ENCODE measurements around the gene FBRSL1. TPM values are rescaled to one million over a fixed set of nuclear protein-coding genes. Genes with fewer than 3 reads are reported as not detected.

Gene FBRSL1
- total RNA-seq, 1 experiment from 2014 or later = 124 TPM

- peaks cover 6 to 20% of the 10 kb centered on the region in 2 experiments; a peak in 3 of 4 replicates for H3K4me1 ChIP-seq (ENCODE audit: control insufficient read depth in 1 of 2, insufficient read depth in 2 of 2, low read length in 2 of 2)
- TF ChIP-seq FOSL1 (IDR thresholded peaks at IDR 0.05; ENCODE audit: low read depth) (no peak), CTCF (IDR thresholded peaks at IDR 0.05 in 2 of 3, conservative IDR thresholded peaks at IDR 0.05 in 1 of 3; ENCODE audit: borderline replicate concordance in 1 of 3, insufficient read depth in 1 of 3, low read depth in 2 of 3, low read length in 2 of 3) (no peak), JUND (IDR thresholded peaks at IDR 0.05) (no peak), SP1 (IDR thresholded peaks at IDR 0.05; ENCODE audit: low read depth) (no peak), ZFX (IDR thresholded peaks at IDR 0.05) (no peak), CBX3 (IDR thresholded peaks at IDR 0.05; ENCODE audit: low read depth) (no peak), SRF (IDR thresholded peaks at IDR 0.05; ENCODE audit: low read depth) (no peak)
- H2AFZ ChIP-seq (ENCODE audit: low read depth, low read length, poor library complexity, severe bottlenecking) = no peak overlapping the region
- ChIA-PET CTCF (no interaction called here), RAD21 (ENCODE audit: low non-redundant PET in 1 of 2, low total read pairs in 2 of 2, uncharacterized antibody in 2 of 2, unreplicated experiment in 2 of 2) (no interaction called here), POLR2A (no interaction called here)
- peaks cover 99% of the 10 kb centered on the region for H3K79me2 ChIP-seq (ENCODE audit: insufficient read depth, low read length)
- no peak overlapping the region for H3K27ac ChIP-seq (ENCODE audit: low read depth, low read length)
- no peaks in the 10 kb centered on the region for H4K20me1 ChIP-seq (ENCODE audit: insufficient read depth)
- H3K36me3 ChIP-seq (ENCODE audit: control insufficient read depth in 1 of 2, insufficient read depth in 2 of 2, low read length in 2 of 2) = peaks cover 0 to 5% of the 10 kb centered on the region in 2 experiments; a peak in 1 of 4 replicates
- H3K4me3 ChIP-seq (replicated peaks in 1 of 2; ENCODE audit: low read depth in 1 of 2, low read length in 2 of 2) = no peak overlapping the region
- DNase-seq (ENCODE audit: low read depth, low spot score) (no peak), ATAC-seq (no peak)
- no peaks in the 10 kb centered on the region for H3K9me3 ChIP-seq (ENCODE audit: control insufficient read depth in 1 of 2, insufficient read depth in 1 of 2, low read depth in 1 of 2, low read length in 2 of 2)
- H3K4me2 ChIP-seq (ENCODE audit: low read length) = no peak overlapping the region
- H3K9me2 ChIP-seq (ENCODE audit: insufficient read depth) = no peaks in the 10 kb centered on the region
- no TSS peak for BruUV-seq (replicated peaks)
- intact Hi-C loops (cut with micrococcal nuclease) = no loop called here
- H3K27me3 ChIP-seq (ENCODE audit: insufficient read depth, low read length) = no peaks in the 10 kb centered on the region
- no peak overlapping the region for H3K9ac ChIP-seq (ENCODE audit: low read length)
These were observed 6.8 kb downstream of the FBRSL1 start for GRCh38 chr12:132496710-132497109.

GRCh38 chr12:132497514-132498405, 7.8 kb downstream of the FBRSL1 start:
- DNase-seq (ENCODE audit: low read depth, low spot score) (no peak), ATAC-seq (no peak)
- BruUV-seq (replicated peaks) = no TSS peak
- Histone ChIP-seq H2AFZ (ENCODE audit: low read depth, low read length, poor library complexity, severe bottlenecking) (no peak overlapping the region), H3K4me3 (replicated peaks in 1 of 2; ENCODE audit: low read depth in 1 of 2, low read length in 2 of 2) (no peak overlapping the region), H3K4me1 (ENCODE audit: control insufficient read depth in 1 of 2, insufficient read depth in 2 of 2, low read length in 2 of 2) (peaks cover 10 to 20% of the 10 kb centered on the region in 2 experiments), H3K9me2 (ENCODE audit: insufficient read depth) (no peaks in the 10 kb centered on the region), H3K36me3 (ENCODE audit: control insufficient read depth in 1 of 2, insufficient read depth in 2 of 2, low read length in 2 of 2) (no peaks in the 10 kb centered on the region), H3K9ac (ENCODE audit: low read length) (no peak overlapping the region), H4K20me1 (ENCODE audit: insufficient read depth) (peaks cover 3% of the 10 kb centered on the region; the same call in 1 of the 2 replicates), H3K27me3 (ENCODE audit: insufficient read depth, low read length) (no peaks in the 10 kb centered on the region), H3K27ac (ENCODE audit: low read depth, low read length) (no peak overlapping the region), H3K4me2 (ENCODE audit: low read length) (no peak overlapping the region), H3K79me2 (ENCODE audit: insufficient read depth, low read length) (peaks cover 98% of the 10 kb centered on the region), H3K9me3 (ENCODE audit: control insufficient read depth in 1 of 2, insufficient read depth in 1 of 2, low read depth in 1 of 2, low read length in 2 of 2) (no peaks in the 10 kb centered on the region)
- CTCF ChIA-PET = no interaction called here
- RAD21 ChIA-PET (ENCODE audit: low non-redundant PET in 1 of 2, low total read pairs in 2 of 2, uncharacterized antibody in 2 of 2, unreplicated experiment in 2 of 2) = no interaction called here
- intact Hi-C loops (cut with micrococcal nuclease) = no loop called here
- POLR2A ChIA-PET = no interaction called here
- TF ChIP-seq ZBTB33 (IDR thresholded peaks at IDR 0.05; ENCODE audit: extremely low read depth, insufficient replicate concordance, low read length) = no peak
- no peak for TF ChIP-seq POLR2A (IDR thresholded peaks at IDR 0.05; ENCODE audit: borderline replicate concordance, extremely low read depth, insufficient read depth, insufficient read length)
- no peak for TF ChIP-seq SRF (IDR thresholded peaks at IDR 0.05; ENCODE audit: low read depth)
- no peak for TF ChIP-seq EZH2 (IDR thresholded peaks at IDR 0.05)
- no peak for TF ChIP-seq CTCF (IDR thresholded peaks at IDR 0.05 in 2 of 3, conservative IDR thresholded peaks at IDR 0.05 in 1 of 3; ENCODE audit: borderline replicate concordance in 1 of 3, insufficient read depth in 1 of 3, low read depth in 2 of 3, low read length in 2 of 3)
- TF ChIP-seq ELF1 (IDR thresholded peaks at IDR 0.05; ENCODE audit: borderline replicate concordance, low read depth) = no peak
- TF ChIP-seq CEBPB (IDR thresholded peaks at IDR 0.05; ENCODE audit: low read depth) = no peak
- TF ChIP-seq SP1 (IDR thresholded peaks at IDR 0.05; ENCODE audit: low read depth) = no peak
- no peak for TF ChIP-seq MAX (IDR thresholded peaks at IDR 0.05)
